ENCODE data around the gene PCDH10. TPM values are rescaled to one million over a fixed set of nuclear protein-coding genes. Genes with fewer than 3 reads are reported as not detected.

Gene PCDH10, protein sequence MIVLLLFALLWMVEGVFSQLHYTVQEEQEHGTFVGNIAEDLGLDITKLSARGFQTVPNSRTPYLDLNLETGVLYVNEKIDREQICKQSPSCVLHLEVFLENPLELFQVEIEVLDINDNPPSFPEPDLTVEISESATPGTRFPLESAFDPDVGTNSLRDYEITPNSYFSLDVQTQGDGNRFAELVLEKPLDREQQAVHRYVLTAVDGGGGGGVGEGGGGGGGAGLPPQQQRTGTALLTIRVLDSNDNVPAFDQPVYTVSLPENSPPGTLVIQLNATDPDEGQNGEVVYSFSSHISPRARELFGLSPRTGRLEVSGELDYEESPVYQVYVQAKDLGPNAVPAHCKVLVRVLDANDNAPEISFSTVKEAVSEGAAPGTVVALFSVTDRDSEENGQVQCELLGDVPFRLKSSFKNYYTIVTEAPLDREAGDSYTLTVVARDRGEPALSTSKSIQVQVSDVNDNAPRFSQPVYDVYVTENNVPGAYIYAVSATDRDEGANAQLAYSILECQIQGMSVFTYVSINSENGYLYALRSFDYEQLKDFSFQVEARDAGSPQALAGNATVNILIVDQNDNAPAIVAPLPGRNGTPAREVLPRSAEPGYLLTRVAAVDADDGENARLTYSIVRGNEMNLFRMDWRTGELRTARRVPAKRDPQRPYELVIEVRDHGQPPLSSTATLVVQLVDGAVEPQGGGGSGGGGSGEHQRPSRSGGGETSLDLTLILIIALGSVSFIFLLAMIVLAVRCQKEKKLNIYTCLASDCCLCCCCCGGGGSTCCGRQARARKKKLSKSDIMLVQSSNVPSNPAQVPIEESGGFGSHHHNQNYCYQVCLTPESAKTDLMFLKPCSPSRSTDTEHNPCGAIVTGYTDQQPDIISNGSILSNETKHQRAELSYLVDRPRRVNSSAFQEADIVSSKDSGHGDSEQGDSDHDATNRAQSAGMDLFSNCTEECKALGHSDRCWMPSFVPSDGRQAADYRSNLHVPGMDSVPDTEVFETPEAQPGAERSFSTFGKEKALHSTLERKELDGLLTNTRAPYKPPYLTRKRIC
- total RNA-seq = 110 TPM

GRCh38 chr4:133148690-133149363, at the start of gene PCDH10:
TSS of gene PCDH10 (plus strand) at chr4:133149294. CDS start at chr4:133150141, 847 bp downstream.
- FAIRE-seq (peak; percentile 92), DNase-seq (ENCODE audit: low spot score in 2 of 2) (peak; percentile 90 to 91)

DNA sequence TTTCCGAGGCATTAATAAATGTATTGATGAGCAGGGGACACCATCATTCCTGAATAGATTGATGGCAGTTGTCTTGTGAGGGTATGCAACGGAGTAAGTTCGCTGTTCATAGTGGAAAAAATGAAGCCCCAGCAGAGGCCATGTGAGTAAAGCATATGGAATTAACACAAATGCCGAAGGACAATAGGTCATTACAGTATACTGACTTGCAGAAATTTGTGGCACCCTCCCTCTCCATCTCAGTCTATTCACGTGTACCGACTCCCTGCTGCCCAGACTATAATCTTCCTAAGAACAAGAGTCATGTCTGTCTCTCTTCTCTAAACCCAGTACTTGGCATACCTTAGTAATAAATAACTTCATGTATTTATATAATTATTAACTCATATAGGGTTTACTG, 47.1 kb upstream of the PCDH10 start:
- FAIRE-seq = no peak
- no peak for DNase-seq (ENCODE audit: low spot score in 2 of 2)

DNA sequence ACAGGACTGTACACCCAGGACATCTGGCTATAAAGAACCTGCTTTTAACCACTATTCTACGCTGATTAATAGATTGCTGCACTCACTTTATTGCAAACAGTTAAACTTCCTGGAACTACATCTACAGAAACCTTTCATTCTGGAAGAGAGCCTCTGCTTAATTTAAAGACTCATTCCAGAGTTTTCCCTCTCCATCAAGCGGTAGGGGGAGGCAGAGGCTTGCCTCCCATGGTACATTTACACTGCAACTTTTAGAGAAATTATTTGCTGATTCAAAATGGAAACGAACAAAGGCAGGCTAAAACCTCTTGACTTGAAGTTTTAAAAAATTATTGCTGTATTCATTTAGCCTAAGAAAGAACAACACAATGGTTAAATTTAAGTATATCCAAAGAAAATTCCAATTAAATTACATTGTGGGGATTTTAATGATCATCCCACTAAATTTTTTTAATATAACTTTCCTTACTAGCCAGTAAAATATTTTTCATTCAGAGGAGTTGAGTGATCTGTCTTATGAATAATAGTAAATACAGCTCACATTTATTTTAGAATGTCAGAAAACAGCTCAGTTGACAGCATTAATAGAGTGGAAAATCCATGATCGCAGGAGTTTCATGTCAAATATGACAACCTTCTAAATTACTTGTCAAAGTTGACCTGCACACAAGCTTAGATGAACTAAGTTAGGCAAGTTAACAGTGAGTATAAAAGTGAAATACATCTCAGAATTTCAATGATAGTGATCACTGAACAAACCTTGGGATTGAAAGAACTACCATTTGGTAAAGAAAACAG, 46.3 kb upstream of the PCDH10 start:
- DNase-seq (ENCODE audit: low spot score in 2 of 2) = no peak
- FAIRE-seq = no peak

GRCh38 chr4:133112641-133113040, 36.5 kb upstream of the PCDH10 start:
- no peak for FAIRE-seq
- DNase-seq (ENCODE audit: low spot score in 2 of 2) = no peak

DNA sequence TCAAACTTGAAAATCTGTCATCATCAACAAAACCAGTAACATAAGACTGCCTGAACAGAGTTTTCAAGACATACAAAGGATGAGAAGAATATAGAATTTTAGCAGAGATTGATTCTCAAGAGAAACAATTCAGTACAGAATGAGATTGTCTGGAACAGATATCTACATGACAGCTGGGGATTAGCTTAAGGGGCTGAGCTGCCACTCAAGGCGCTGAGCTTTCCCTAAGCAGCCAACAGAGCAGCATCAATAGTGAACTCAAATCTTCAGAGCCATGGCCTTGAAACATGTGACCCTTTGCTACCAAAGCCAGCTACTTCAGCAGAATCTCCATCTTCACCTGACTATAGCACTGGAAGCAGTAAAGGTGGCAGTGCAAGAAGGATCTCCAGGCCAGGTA, 24.3 kb upstream of the PCDH10 start:
- DNase-seq (ENCODE audit: low spot score in 2 of 2) (no peak), FAIRE-seq (no peak)

DNA sequence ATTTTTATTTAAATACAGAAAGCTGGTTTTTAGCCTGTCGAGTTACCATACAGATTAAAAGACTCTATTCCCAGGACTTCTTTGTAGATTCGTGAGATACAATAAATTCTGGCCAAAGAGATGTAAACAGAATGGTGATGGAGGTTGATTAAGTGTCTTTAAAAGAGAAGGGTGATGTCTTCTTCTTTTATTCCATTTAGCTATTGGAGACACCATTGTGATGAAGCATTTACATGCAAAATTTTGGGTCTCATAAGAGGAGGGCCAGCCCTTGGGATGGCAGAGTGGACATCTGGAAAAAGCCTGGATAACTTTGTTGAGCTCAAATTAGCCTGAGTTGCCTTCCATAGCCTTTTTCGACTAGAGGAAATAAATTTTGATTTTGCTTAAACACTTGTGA, 21.6 kb upstream of the PCDH10 start:
- FAIRE-seq = no peak

GRCh38 chr4:133129237-133129636, 19.9 kb upstream of the PCDH10 start:
- no peak for DNase-seq (ENCODE audit: low spot score in 2 of 2)
- no peak for FAIRE-seq

More for the DNA sequence above, 21.6 kb upstream of the PCDH10 start:
- DNase-seq (ENCODE audit: low spot score in 2 of 2) = no peak

- FAIRE-seq (no peak), DNase-seq (ENCODE audit: low spot score in 2 of 2) (no peak)
Measured at GRCh38 chr4:133130171-133130570, 18.9 kb upstream of the PCDH10 start.

DNA sequence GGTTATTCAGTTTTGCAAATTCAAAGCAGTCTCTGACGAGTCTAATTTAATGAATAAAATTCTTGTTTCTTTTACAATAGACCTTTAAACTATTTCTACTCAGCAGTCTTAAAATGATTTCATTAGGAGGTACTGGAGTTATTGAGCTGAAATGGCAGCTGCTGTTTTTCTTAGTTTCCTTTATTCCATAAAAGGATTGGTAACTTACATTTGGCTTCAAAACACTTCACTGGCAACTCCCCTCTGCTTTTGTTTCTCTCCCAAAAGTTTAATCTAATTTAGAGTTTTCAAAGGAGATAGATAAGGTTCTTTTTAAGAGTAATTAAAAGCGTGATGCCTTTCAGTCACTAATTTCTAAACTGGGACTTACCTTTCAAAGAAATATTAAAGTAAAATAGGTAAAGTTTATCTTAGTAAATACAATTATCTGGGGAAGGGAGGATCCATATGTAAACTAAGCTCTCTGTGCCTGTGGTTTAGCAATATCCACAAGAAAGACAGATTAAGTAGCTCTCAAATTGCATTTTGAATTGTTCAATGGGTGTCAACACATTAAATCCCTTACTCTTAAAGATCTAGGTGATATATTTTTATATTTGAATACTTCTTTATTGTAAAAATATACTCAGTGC, 17.1 kb upstream of the PCDH10 start:
- FAIRE-seq (no peak), DNase-seq (ENCODE audit: low spot score in 2 of 2) (no peak)

DNA sequence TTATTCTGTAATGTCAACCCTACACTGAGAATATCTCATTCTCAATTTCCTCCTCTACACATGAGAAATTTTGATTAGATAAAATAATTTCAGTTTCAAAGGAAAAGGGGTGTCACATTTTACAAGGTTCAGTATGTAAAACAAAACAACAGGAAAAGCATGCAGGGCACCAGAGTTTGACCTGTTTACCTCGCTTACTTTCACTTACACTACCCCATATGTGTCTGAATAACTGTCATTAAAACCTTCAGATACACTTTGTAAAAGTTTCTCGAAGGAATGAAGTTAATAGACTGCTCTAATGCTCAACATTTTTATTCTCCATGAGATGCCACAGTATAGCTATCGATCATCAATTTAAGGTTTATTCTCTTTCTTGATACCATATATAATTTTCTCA, 12.3 kb upstream of the PCDH10 start:
- no peak for FAIRE-seq

DNA sequence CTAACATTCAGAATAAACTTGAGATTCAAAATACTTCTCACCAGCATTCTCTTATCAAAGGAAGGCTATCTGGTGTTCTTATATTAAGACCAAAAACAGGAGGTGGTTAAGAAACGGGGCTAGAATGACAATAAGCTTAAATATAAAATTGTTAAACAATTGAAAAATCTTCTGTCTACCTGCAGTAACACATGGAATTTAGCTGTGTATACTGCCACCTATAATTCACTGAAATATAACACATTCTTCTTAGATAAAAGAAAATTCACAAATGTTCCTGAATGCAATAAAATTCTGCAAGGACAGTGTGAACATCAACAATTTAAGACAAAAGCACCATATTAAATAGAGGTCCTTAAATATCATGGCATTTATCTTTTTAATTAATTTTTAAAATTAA, 11.5 kb upstream of the PCDH10 start:
- no peak for DNase-seq (ENCODE audit: low spot score in 2 of 2)
- FAIRE-seq = peak; percentile 40

More for the DNA sequence above, 12.3 kb upstream of the PCDH10 start:
- no peak for DNase-seq (ENCODE audit: low spot score in 2 of 2)

DNA sequence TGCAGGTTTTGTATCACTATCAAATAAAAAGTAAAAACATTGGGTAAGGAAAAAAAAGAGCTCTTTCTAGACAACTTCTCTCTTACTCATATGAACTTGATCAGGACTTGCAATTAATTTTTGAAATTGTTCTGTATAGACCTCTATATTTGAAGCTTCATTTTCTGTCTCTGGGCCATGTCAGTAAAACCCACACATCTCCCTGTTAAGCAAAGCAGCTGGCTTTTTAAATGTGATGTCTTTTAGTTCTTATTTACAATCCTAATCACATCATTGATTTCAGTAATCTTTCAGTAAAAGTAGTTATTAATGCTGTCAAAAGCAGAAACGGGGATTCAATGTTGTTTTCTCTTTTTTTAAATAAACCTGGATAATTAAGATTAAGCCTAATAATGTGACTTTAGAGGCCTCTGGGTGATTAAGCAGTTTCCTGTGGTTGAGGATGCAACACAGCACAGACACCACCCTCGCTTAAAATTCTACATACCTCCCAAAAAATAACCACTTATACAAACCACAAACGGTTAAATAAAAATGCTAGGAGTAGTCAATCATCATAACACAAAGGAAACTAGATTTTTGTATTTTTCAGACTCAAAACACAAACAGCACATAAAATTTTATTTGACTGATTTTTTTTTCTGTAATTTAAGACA, 5.2 kb upstream of the PCDH10 start:
- no peak for FAIRE-seq
- no peak for DNase-seq (ENCODE audit: low spot score in 2 of 2)

- DNase-seq (ENCODE audit: low spot score in 2 of 2) (no peak), FAIRE-seq (no peak)
Measured at GRCh38 chr4:133145241-133145640, 3.9 kb upstream of the PCDH10 start.

GRCh38 chr4:133145758-133146573, 3.1 kb upstream of the PCDH10 start:
- no peak for FAIRE-seq
- no peak for DNase-seq (ENCODE audit: low spot score in 2 of 2)

GRCh38 chr4:133146574-133147241, 2.4 kb upstream of the PCDH10 start:
- DNase-seq (ENCODE audit: low spot score in 2 of 2) (peak; percentile 17 to 41), FAIRE-seq (no peak)

GRCh38 chr4:133147286-133147821, 1.7 kb upstream of the PCDH10 start:
- FAIRE-seq (no peak), DNase-seq (ENCODE audit: low spot score in 2 of 2) (peak in 1 of 2 donors; percentile 16)
